Endodermal cell (in vitro differentiated cells): ENCODE measurements around the gene VPS72. TPM values are rescaled to one million over a fixed set of nuclear protein-coding genes. Genes with fewer than 3 reads are reported as not detected.

Experiments used
- DNase-seq: peaks from one replicate; pipeline ENCODE4 v3.0.0-alpha.2; 2017
- H3K27ac ChIP-seq: 2 replicates; pipeline ENCODE4 v1.5.1; 2013; ENCODE audit warnings: mild to moderate bottlenecking, low read depth, low read length, moderate library complexity
- H3K27me3 ChIP-seq: 2 replicates; pipeline ENCODE4 v1.6.1; 2013; ENCODE audit warnings: mild to moderate bottlenecking, low read length, moderate library complexity; ENCODE audit not compliant: insufficient read depth, control insufficient read depth, poor library complexity, severe bottlenecking
- H3K36me3 ChIP-seq: 2 replicates; pipeline ENCODE4 v1.7.0; 2013; ENCODE audit warnings: mild to moderate bottlenecking, low read length, moderate library complexity; ENCODE audit not compliant: control insufficient read depth, insufficient read depth
- H3K4me1 ChIP-seq: one replicate; pipeline ENCODE4 v1.7.0; 2013; ENCODE audit warnings: low read length; ENCODE audit not compliant: control insufficient read depth, insufficient read depth
- H3K4me3 ChIP-seq: 2 replicates; pipeline ENCODE4 v1.5.1; 2013; ENCODE audit warnings: mild to moderate bottlenecking, low read length, moderate library complexity
- H3K9ac ChIP-seq: 2 replicates; pipeline ENCODE4 v1.6.1; 2013; ENCODE audit warnings: mild to moderate bottlenecking, low read length, moderate library complexity; ENCODE audit not compliant: poor library complexity, severe bottlenecking; ENCODE audit errors: extremely low read depth
- H3K9me3 ChIP-seq: 2 replicates; pipeline ENCODE4 v1.6.1; 2013; ENCODE audit warnings: mild to moderate bottlenecking, low read length, moderate library complexity; ENCODE audit not compliant: control insufficient read depth
- H3K27ac Mint-ChIP-seq: 2 replicates; pipeline ENCODE4 v1.8.0; 2020; ENCODE audit warnings: mixed read lengths
- H3K27me3 Mint-ChIP-seq: 2 replicates; pipeline ENCODE4 v1.8.0; 2021; ENCODE audit warnings: mild to moderate bottlenecking, mixed read lengths; ENCODE audit not compliant: insufficient read depth
- H3K36me3 Mint-ChIP-seq: 2 replicates; pipeline ENCODE4 v1.8.0; 2020; ENCODE audit warnings: low read depth, mixed read lengths
- H3K4me1 Mint-ChIP-seq: 2 replicates; pipeline ENCODE4 v1.8.0; 2020; ENCODE audit warnings: mixed read lengths
- H3K4me3 Mint-ChIP-seq: 2 replicates; pipeline ENCODE4 v1.8.0; 2020; ENCODE audit warnings: mild to moderate bottlenecking, moderate library complexity, mixed read lengths
- H3K9me3 Mint-ChIP-seq: 2 replicates; pipeline ENCODE4 v1.8.0; 2020; ENCODE audit warnings: mild to moderate bottlenecking, mixed read lengths
- CTCF ChIP-seq: fragments of 200-600 bp; sonication (generic); conservative IDR thresholded peaks from 2 replicates; pipeline ENCODE4 v1.5.0; 2021; ENCODE audit warnings: antibody characterized with exemption, mild to moderate bottlenecking
- WGBS, 2 experiments: methylation state at CpG; one replicate each; pipeline versions ENCODE4 v1.1.5 to v1.1.7; 2013; ENCODE audit warnings: missing lambda C conversion rate in 2 of 2, mixed read lengths in 1 of 2; ENCODE audit not compliant: insufficient coverage in 1 of 2, insufficient read length in 1 of 2; 5-methylcytosine and 5-hydroxymethylcytosine counted together
- total RNA-seq, 2 donors: library from RNA; stranded (reverse); fragmentation: NEBNext Ultra II Directional in 1 of 2; extraction: Animal tissue kit (Norgen Biotek cat#: 25700) in 1 of 2; gene quantifications; 2 replicates in 1 of 2; 3 replicates in 1 of 2; pipeline ENCODE4 v1.2.1, GENCODE V29; 2021

Gene VPS72
- total RNA-seq, 2 donors from 2014 or later: 79.4 to 103 TPM

DNA sequence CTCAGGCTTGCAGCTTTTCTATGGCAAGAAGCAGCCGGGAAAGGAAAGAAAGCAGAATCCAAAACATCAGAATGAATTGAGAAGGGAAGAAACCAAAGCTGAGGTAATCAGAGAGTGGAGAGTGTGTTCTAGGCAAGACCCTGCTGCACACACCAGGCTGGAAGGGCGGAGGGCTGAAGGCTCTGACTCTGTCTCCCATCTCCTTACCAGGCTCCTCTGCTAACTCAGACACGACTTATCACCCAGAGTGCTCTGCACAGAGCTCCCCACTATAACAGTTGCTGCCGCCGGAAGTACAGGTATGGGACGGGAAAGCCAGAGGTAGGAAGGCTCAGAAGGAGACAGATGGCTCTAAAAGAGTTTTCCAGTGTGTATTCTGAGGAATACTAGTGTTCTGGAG lies 22.9 kb downstream of the VPS72 start:
- peaks cover 25% of the 10 kb centered on the region for H3K36me3 Mint-ChIP-seq
- Histone ChIP-seq H3K4me3 (peak overlapping the region; percentile 95), H3K27ac (no peak overlapping the region), H3K9me3 (no peaks in the 10 kb centered on the region), H3K36me3 (peaks cover 28% of the 10 kb centered on the region), H3K4me1 (peaks cover 5% of the 10 kb centered on the region), H3K9ac (peak overlapping the region; percentile 70), H3K27me3 (no peaks in the 10 kb centered on the region)
- H3K4me1 Mint-ChIP-seq: peaks cover 18% of the 10 kb centered on the region
- no peak for TF ChIP-seq CTCF
- 91 to 96% methylated on average over 4 to 6 of the region's 6 CpGs for WGBS, 2 experiments
- H3K4me3 Mint-ChIP-seq: peak overlapping the region; percentile 91
- no peak for DNase-seq
- H3K9me3 Mint-ChIP-seq: no peaks in the 10 kb centered on the region
- H3K27ac Mint-ChIP-seq: no peak overlapping the region
- no peaks in the 10 kb centered on the region for H3K27me3 Mint-ChIP-seq

GRCh38 chr1:151166505-151166956 lies 23.5 kb downstream of the VPS72 start:
- Histone ChIP-seq H3K36me3 (peaks cover 29% of the 10 kb centered on the region), H3K4me3 (peak overlapping the region; percentile 95), H3K27ac (no peak overlapping the region), H3K9me3 (no peaks in the 10 kb centered on the region), H3K9ac (peak overlapping the region; percentile 70), H3K4me1 (peaks cover 5% of the 10 kb centered on the region), H3K27me3 (no peaks in the 10 kb centered on the region)
- H3K4me3 Mint-ChIP-seq: peak overlapping the region; percentile 91
- H3K36me3 Mint-ChIP-seq: peaks cover 30% of the 10 kb centered on the region
- H3K27ac Mint-ChIP-seq: peak overlapping the region; percentile 94
- TF ChIP-seq CTCF: no peak
- no peaks in the 10 kb centered on the region for H3K27me3 Mint-ChIP-seq
- 10 to 39% methylated on average over 3 to 15 of the region's 15 CpGs for WGBS, 2 experiments
- H3K4me1 Mint-ChIP-seq: peaks cover 18% of the 10 kb centered on the region
- DNase-seq: no peak
- H3K9me3 Mint-ChIP-seq: no peaks in the 10 kb centered on the region

DNA sequence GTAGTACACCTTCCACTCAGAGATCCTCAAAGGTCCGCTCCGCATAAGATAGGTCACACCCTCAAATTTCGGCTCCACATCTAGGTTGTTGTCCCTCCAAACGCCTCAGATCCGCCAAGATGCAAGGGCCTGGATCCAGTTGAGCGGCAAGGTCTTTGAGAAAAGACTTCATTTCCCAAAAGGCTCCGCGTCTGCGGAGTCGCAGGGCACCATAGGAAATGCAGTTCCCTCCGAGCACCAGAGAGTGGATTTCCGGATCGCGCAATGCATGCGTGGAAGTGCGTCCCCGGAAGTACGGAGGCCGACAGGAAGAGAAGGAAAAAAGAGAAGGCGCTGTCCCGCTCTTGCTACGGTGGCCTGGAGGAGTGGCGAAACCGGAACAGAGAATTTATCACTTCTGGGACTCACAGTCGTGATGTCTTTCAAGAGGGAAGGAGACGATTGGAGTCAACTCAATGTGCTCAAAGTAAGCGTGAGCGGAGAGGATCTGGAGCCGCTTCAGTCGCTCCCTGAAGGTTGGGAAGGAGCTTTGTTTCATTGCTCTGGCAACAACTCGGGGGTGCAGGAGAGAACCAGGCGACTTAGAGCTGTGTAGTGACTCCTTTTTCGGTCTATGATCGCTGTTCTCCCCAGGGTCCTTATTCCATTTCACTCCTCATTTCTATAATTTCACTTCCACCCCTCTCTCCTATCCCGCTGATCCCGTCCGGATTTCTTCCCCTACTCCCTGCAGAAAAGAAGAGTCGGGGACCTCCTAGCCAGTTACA lies 24.1 kb downstream of the VPS72 start, which contains the start of the genes LYSMD1 and SCNM1:
TSS of gene LYSMD1 (minus strand) at position 165 of the 767 bp plus-strand sequence. CDS start 644 bp downstream, outside the sequence.
TSS of gene SCNM1 (plus strand) at position 407 of the 767 bp plus-strand sequence. CDS start at position 416, 9 bp downstream.
- DNase-seq: peak; percentile 99
- Histone ChIP-seq H3K4me3 (peak within 1 kb of the TSS; percentile 95), H3K36me3 (peaks cover 32% of the 10 kb centered on the region), H3K27ac (peak within 1 kb of the TSS; percentile 69), H3K9ac (peak within 1 kb of the TSS; percentile 70), H3K4me1 (peaks cover 5% of the 10 kb centered on the region), H3K9me3 (no peaks in the 10 kb centered on the region), H3K27me3 (no peaks in the 10 kb centered on the region)
- Mint-ChIP-seq H3K27me3 (no peaks in the 10 kb centered on the region), H3K27ac (peak within 1 kb of the TSS; percentile 94), H3K4me3 (peak within 1 kb of the TSS; percentile 91), H3K9me3 (no peaks in the 10 kb centered on the region), H3K4me1 (peaks cover 16% of the 10 kb centered on the region), H3K36me3 (peaks cover 35% of the 10 kb centered on the region)
- WGBS, 2 experiments: 0 to 1% methylated on average over 29 to 38 of the region's 38 CpGs
- TF ChIP-seq CTCF: no peak
